ENCODE measurements around the gene ELMO1.
A peak's percentile ranks its signal among the peaks of the same experiment; 100 is the strongest.

The ELMO1 gene

GRCh38 chr7:37225285-37225969 is 223.2 kb downstream of the ELMO1 start:
- Mint-ChIP-seq H3K4me1 (peaks cover 20% of the 10 kb centered on the region), H3K9me3 (no peaks in the 10 kb centered on the region), H3K27ac (peak overlapping the region; percentile 3), H3K27me3 (no peaks in the 10 kb centered on the region), H3K36me3 (peaks cover 20% of the 10 kb centered on the region), H3K4me3 (no peak overlapping the region)

- Mint-ChIP-seq H3K27ac (no peak overlapping the region), H3K4me3 (no peak overlapping the region), H3K4me1 (peaks cover 17% of the 10 kb centered on the region), H3K27me3 (no peaks in the 10 kb centered on the region), H3K36me3 (peaks cover 20% of the 10 kb centered on the region), H3K9me3 (no peaks in the 10 kb centered on the region)
Observed at GRCh38 chr7:37224746-37225145, 223.9 kb downstream of the ELMO1 start.

GRCh38 chr7:37220664-37221063 is 228.0 kb downstream of the ELMO1 start:
- Mint-ChIP-seq H3K9me3 (no peaks in the 10 kb centered on the region), H3K27ac (peak overlapping the region; percentile 38), H3K27me3 (no peaks in the 10 kb centered on the region), H3K4me3 (no peak overlapping the region), H3K4me1 (peaks cover 18% of the 10 kb centered on the region), H3K36me3 (peaks cover 23% of the 10 kb centered on the region)

- H3K4me3 Mint-ChIP-seq = no peak overlapping the region
- peak overlapping the region; percentile 86 for H3K27ac Mint-ChIP-seq
- H3K36me3 Mint-ChIP-seq = peaks cover 21% of the 10 kb centered on the region
- peaks cover 18% of the 10 kb centered on the region for H3K4me1 Mint-ChIP-seq
- H3K9me3 Mint-ChIP-seq = no peaks in the 10 kb centered on the region
- H3K27me3 Mint-ChIP-seq = no peaks in the 10 kb centered on the region
Observed at GRCh38 chr7:37218956-37219355, 229.7 kb downstream of the ELMO1 start.

- H3K9me3 Mint-ChIP-seq = no peaks in the 10 kb centered on the region
- H3K4me1 Mint-ChIP-seq = peaks cover 22% of the 10 kb centered on the region
- no peaks in the 10 kb centered on the region for H3K27me3 Mint-ChIP-seq
- H3K36me3 Mint-ChIP-seq = peaks cover 14% of the 10 kb centered on the region
- H3K27ac Mint-ChIP-seq = no peak overlapping the region
- H3K4me3 Mint-ChIP-seq = no peak overlapping the region
Observed at GRCh38 chr7:37216923-37217322, 231.7 kb downstream of the ELMO1 start.

GRCh38 chr7:37216156-37216852 is 232.4 kb downstream of the ELMO1 start:
- peaks cover 19% of the 10 kb centered on the region for H3K36me3 Mint-ChIP-seq
- peaks cover 22% of the 10 kb centered on the region for H3K4me1 Mint-ChIP-seq
- H3K27me3 Mint-ChIP-seq = no peaks in the 10 kb centered on the region
- no peaks in the 10 kb centered on the region for H3K9me3 Mint-ChIP-seq
- no peak overlapping the region for H3K4me3 Mint-ChIP-seq
- H3K27ac Mint-ChIP-seq = no peak overlapping the region

GRCh38 chr7:37215290-37215923 is 233.3 kb downstream of the ELMO1 start:
- Mint-ChIP-seq H3K4me1 (peaks cover 21% of the 10 kb centered on the region), H3K27me3 (no peaks in the 10 kb centered on the region), H3K9me3 (no peaks in the 10 kb centered on the region), H3K4me3 (no peak overlapping the region), H3K36me3 (peaks cover 22% of the 10 kb centered on the region), H3K27ac (peak overlapping the region; percentile 59)

GRCh38 chr7:37212556-37212955 is 236.1 kb downstream of the ELMO1 start:
- Mint-ChIP-seq H3K27ac (no peak overlapping the region), H3K27me3 (no peaks in the 10 kb centered on the region), H3K36me3 (peaks cover 20% of the 10 kb centered on the region)

GRCh38 chr7:37212051-37212450 is 236.6 kb downstream of the ELMO1 start:
- Mint-ChIP-seq H3K4me1 (peaks cover 22% of the 10 kb centered on the region), H3K4me3 (no peak overlapping the region), H3K9me3 (no peaks in the 10 kb centered on the region), H3K36me3 (peaks cover 17% of the 10 kb centered on the region), H3K27ac (peak overlapping the region; percentile 63), H3K27me3 (no peaks in the 10 kb centered on the region)

More at GRCh38 chr7:37212556-37212955, 236.1 kb downstream of the ELMO1 start:
- Mint-ChIP-seq H3K9me3 (no peaks in the 10 kb centered on the region), H3K4me1 (peaks cover 26% of the 10 kb centered on the region), H3K4me3 (no peak overlapping the region)

GRCh38 chr7:37211097-37211880 is 237.4 kb downstream of the ELMO1 start:
- peaks cover 16% of the 10 kb centered on the region for H3K36me3 Mint-ChIP-seq
- no peak overlapping the region for H3K4me3 Mint-ChIP-seq
- H3K9me3 Mint-ChIP-seq = no peaks in the 10 kb centered on the region
- no peaks in the 10 kb centered on the region for H3K27me3 Mint-ChIP-seq
- peak overlapping the region; percentile 64 for H3K27ac Mint-ChIP-seq
- H3K4me1 Mint-ChIP-seq = peaks cover 17% of the 10 kb centered on the region

GRCh38 chr7:37209195-37209594 is 239.5 kb downstream of the ELMO1 start:
- peak overlapping the region; percentile 46 for H3K27ac Mint-ChIP-seq
- no peaks in the 10 kb centered on the region for H3K9me3 Mint-ChIP-seq
- no peak overlapping the region for H3K4me3 Mint-ChIP-seq
- no peaks in the 10 kb centered on the region for H3K27me3 Mint-ChIP-seq
- peaks cover 18% of the 10 kb centered on the region for H3K4me1 Mint-ChIP-seq
- H3K36me3 Mint-ChIP-seq = peaks cover 21% of the 10 kb centered on the region

GRCh38 chr7:37208528-37208927 is 240.1 kb downstream of the ELMO1 start:
- H3K9me3 Mint-ChIP-seq = no peaks in the 10 kb centered on the region
- no peaks in the 10 kb centered on the region for H3K27me3 Mint-ChIP-seq
- peaks cover 21% of the 10 kb centered on the region for H3K36me3 Mint-ChIP-seq

GRCh38 chr7:37206192-37206591 is 242.5 kb downstream of the ELMO1 start:
- Mint-ChIP-seq H3K27ac (no peak overlapping the region), H3K4me1 (peaks cover 14% of the 10 kb centered on the region)

More at GRCh38 chr7:37208528-37208927, 240.1 kb downstream of the ELMO1 start:
- Mint-ChIP-seq H3K27ac (peak overlapping the region; percentile 77), H3K4me3 (no peak overlapping the region), H3K4me1 (peaks cover 18% of the 10 kb centered on the region)

GRCh38 chr7:37205451-37205850 is 243.2 kb downstream of the ELMO1 start:
- Mint-ChIP-seq H3K4me1 (peaks cover 14% of the 10 kb centered on the region), H3K27me3 (no peaks in the 10 kb centered on the region), H3K27ac (no peak overlapping the region), H3K4me3 (no peak overlapping the region), H3K9me3 (no peaks in the 10 kb centered on the region), H3K36me3 (peaks cover 9% of the 10 kb centered on the region)

More at GRCh38 chr7:37206192-37206591, 242.5 kb downstream of the ELMO1 start:
- H3K27me3 Mint-ChIP-seq = no peaks in the 10 kb centered on the region
- H3K36me3 Mint-ChIP-seq = peaks cover 16% of the 10 kb centered on the region
- no peaks in the 10 kb centered on the region for H3K9me3 Mint-ChIP-seq
- no peak overlapping the region for H3K4me3 Mint-ChIP-seq

GRCh38 chr7:37201876-37202198 is 246.8 kb downstream of the ELMO1 start:
- H3K9me3 Mint-ChIP-seq = no peaks in the 10 kb centered on the region
- H3K4me1 Mint-ChIP-seq = peaks cover 9% of the 10 kb centered on the region
- H3K36me3 Mint-ChIP-seq = peaks cover 14% of the 10 kb centered on the region
- H3K27me3 Mint-ChIP-seq = no peaks in the 10 kb centered on the region
- H3K4me3 Mint-ChIP-seq = no peak overlapping the region
- no peak overlapping the region for H3K27ac Mint-ChIP-seq
